ENCODE results near the gene NTSR1. TPM values are rescaled to one million over a fixed set of nuclear protein-coding genes. Genes with fewer than 3 reads are reported as not detected.

The NTSR1 gene
- 1.4 and 1.6 TPM in 2 replicates for total RNA-seq

GRCh38 chr20:62708591-62709536, at the start of gene NTSR1:
Gene NTSR1, plus strand, starts transcription at chr20:62708836. Its CDS starts 372 bp downstream, at chr20:62709208.

GRCh38 chr20:62804627-62805154, 96.1 kb downstream of the NTSR1 start, which contains the start of gene OGFR:
Gene OGFR, plus strand, starts transcription at chr20:62804835. Its CDS starts 25 bp downstream, at chr20:62804860.

Other genes starting within 250 kb of the NTSR1 start
- gene GATA5, start 232.8 kb upstream of the NTSR1 start, total RNA-seq, result not detected in 2 replicates
- gene SLCO4A1, start 66.3 kb upstream of the NTSR1 start, total RNA-seq, result 4.0 and 5.1 TPM in 2 replicates
- gene MRGBP, start 87.6 kb downstream of the NTSR1 start, total RNA-seq, result 18.9 and 19.7 TPM in 2 replicates
- gene OGFR, start 96.0 kb downstream of the NTSR1 start, total RNA-seq, result 37.7 and 39.0 TPM in 2 replicates
- gene COL9A3, start 108.2 kb downstream of the NTSR1 start, total RNA-seq, result 0.21 and 2.6 TPM in 2 replicates
- 10.5 and 13.4 TPM in 2 replicates for gene TCFL5, start 153.0 kb downstream of the NTSR1 start, total RNA-seq
- 25.7 and 29.6 TPM in 2 replicates for gene DIDO1, start 217.7 kb downstream of the NTSR1 start, total RNA-seq
- 44.2 and 45.8 TPM in 2 replicates for gene GID8, start 229.3 kb downstream of the NTSR1 start, total RNA-seq
- 0.78 and 1.6 TPM in 2 replicates for gene SLC17A9, start 243.9 kb downstream of the NTSR1 start, total RNA-seq